ENCODE data around the gene CEACAM8.

- no peak for TF ChIP-seq POLR2AphosphoS5 (IDR thresholded peaks at IDR 0.05)
- TF ChIP-seq CTCF (IDR thresholded peaks at IDR 0.05 in 8 of 11, conservative IDR thresholded peaks at IDR 0.05 in 3 of 11), result no peak
Measured at GRCh38 chr19:42561512-42561911, 33.2 kb downstream of the CEACAM8 start.

Measured in spleen (tissue), 7 donors.